Heart left ventricle (tissue), 13 donors: ENCODE measurements around the gene SEZ6L2.

ENCODE experiments used
- POLR2A ChIP-seq, 2 donors: fragments of 450-650 bp; IDR thresholded peaks; one replicate each; pipeline ENCODE4 v1.6.1; 2017; ENCODE audit warnings: antibody characterized with exemption in 2 of 2, mild to moderate bottlenecking in 2 of 2, moderate library complexity in 2 of 2
- TF ChIP-seq, protein P1 (sequence below), 12 donors: fragments of 200-600 bp; sonication (generic) in 4 of 12; IDR thresholded peaks; one replicate each; pipeline versions ENCODE4 v1.5.0 to v1.8.0; 2018 to 2022; ENCODE audit warnings: antibody characterized with exemption in 12 of 12, mild to moderate bottlenecking in 5 of 12
- donor health status: ischemic (EF 13 %, LVEDD 7.1; RV severe dilation, severe dysfunction).
- donor health status: DM: no; HTN: yes; CAD: no.
- donor health status: DM: no; HTN: no; CAD: no.
- donor health status: ischemic (EF 25% LVEDD 6.9; RV normal size, moderate dysfunction).
- donor health status: ischemic (EF 25% LVEDD 5.7; RV mildly dilated, moderate dysfunction).
- donor health status: ischemic (EF 35%, LVEDD 5.7; RV mildly dilated, moderate dysfunction).
- donor health status: nonischemic (EF 11% LVEDD 7.7; RV severe dilation, severe dysfunction).
- donor health status: DM: yes; HTN: yes; CAD: no.
- donor health status: PGD.
- donor health status: ischemic (EF 29% LVEDD 5.4; RV normal size, mild dysfunction).
- donor health status: nonischemic (EF 23%, LVEDD 6.1; RV moderate dilation, normal function).

DNA sequence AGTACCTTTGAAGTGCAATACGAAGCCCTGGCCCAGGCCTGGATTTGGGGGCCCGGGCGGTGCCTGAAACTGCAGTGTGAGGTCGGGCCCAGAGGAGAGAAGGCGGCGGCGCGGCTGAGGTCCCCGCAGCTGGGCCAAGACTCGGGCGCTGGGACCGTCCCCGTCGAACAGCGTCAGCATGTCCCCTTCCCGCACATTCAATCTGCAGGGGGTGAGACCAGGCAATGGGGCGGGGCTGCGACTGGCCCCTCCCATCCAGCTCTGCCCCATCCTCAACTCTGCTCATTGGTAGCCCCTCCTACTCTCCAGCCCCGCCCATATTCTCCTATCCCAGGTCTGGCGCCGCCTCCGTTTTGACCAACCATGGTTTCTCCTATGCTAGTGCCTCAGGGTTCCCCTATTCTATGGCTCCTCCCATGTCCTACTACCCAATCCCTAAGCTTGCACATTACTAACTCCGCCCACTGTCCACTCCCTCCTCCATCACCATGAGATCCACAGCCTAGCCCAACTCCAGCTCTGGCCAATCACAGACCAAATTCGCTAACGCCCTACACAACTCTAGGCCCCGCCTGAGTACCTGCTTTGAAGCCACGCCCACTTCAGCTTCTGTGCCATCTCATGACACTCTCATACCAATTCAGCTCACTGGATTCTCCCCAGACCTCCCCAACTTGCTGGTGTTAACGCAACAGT, 21.9 kb downstream of the SEZ6L2 start:
- TF ChIP-seq, protein P1, sequence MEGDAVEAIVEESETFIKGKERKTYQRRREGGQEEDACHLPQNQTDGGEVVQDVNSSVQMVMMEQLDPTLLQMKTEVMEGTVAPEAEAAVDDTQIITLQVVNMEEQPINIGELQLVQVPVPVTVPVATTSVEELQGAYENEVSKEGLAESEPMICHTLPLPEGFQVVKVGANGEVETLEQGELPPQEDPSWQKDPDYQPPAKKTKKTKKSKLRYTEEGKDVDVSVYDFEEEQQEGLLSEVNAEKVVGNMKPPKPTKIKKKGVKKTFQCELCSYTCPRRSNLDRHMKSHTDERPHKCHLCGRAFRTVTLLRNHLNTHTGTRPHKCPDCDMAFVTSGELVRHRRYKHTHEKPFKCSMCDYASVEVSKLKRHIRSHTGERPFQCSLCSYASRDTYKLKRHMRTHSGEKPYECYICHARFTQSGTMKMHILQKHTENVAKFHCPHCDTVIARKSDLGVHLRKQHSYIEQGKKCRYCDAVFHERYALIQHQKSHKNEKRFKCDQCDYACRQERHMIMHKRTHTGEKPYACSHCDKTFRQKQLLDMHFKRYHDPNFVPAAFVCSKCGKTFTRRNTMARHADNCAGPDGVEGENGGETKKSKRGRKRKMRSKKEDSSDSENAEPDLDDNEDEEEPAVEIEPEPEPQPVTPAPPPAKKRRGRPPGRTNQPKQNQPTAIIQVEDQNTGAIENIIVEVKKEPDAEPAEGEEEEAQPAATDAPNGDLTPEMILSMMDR (IDR thresholded peaks at IDR 0.05): no peak
- TF ChIP-seq POLR2A (IDR thresholded peaks at IDR 0.05): no peak
